Mesendoderm (in vitro differentiated cells): ENCODE data around the gene HDHD2.

Experiments used
- DNase-seq: peaks from one replicate; pipeline ENCODE4 v3.0.0; 2013
- H2AK5ac ChIP-seq: 2 replicates; pipeline ENCODE4 v1.6.1; 2013; ENCODE audit warnings: low read length, inconsistent platforms
- H2BK120ac ChIP-seq: 2 replicates; pipeline ENCODE4 v1.6.1; 2013; ENCODE audit warnings: low read depth, mild to moderate bottlenecking, low read length, moderate library complexity, mixed read lengths
- H2BK15ac ChIP-seq: replicated peaks from 2 replicates; pipeline ENCODE4 v1.6.1; 2013; ENCODE audit warnings: low read depth, mild to moderate bottlenecking, moderate library complexity
- H2BK5ac ChIP-seq: 2 replicates; pipeline ENCODE4 v1.6.1; 2013; ENCODE audit warnings: low read length, inconsistent platforms
- H3K18ac ChIP-seq: 2 replicates; pipeline ENCODE4 v1.6.1; 2013; ENCODE audit warnings: mild to moderate bottlenecking, low read length, mixed read lengths
- H3K23ac ChIP-seq: one replicate; pipeline ENCODE4 v1.6.1; 2013; ENCODE audit warnings: low read length
- H3K27ac ChIP-seq: 2 replicates; pipeline ENCODE4 v1.5.1; 2013; ENCODE audit warnings: low read depth, mild to moderate bottlenecking, inconsistent platforms, low read length, moderate library complexity
- H3K27me3 ChIP-seq: 2 replicates; pipeline ENCODE4 v1.6.1; 2013; ENCODE audit warnings: low read length, control low read depth, mild to moderate bottlenecking, inconsistent platforms; ENCODE audit not compliant: insufficient read depth, poor library complexity
- H3K36me3 ChIP-seq: 2 replicates; pipeline ENCODE4 v1.6.1; 2013; ENCODE audit warnings: low read length, inconsistent platforms; ENCODE audit not compliant: control insufficient read depth, insufficient read depth
- H3K4ac ChIP-seq: one replicate; pipeline ENCODE4 v1.6.1; 2013; ENCODE audit warnings: low read depth, mild to moderate bottlenecking, low read length, moderate library complexity
- H3K4me1 ChIP-seq: 2 replicates; pipeline ENCODE4 v1.6.1; 2013; ENCODE audit warnings: low read depth, low read length, inconsistent platforms; ENCODE audit not compliant: control insufficient read depth
- H3K4me2 ChIP-seq: 2 replicates; pipeline ENCODE4 v1.6.1; 2013; ENCODE audit warnings: low read length
- H3K4me3 ChIP-seq: 2 replicates; pipeline ENCODE4 v1.5.1; 2013; ENCODE audit warnings: mild to moderate bottlenecking, low read length
- H3K56ac ChIP-seq: one replicate; pipeline ENCODE4 v1.6.1; 2013; ENCODE audit warnings: low read length
- H3K79me1 ChIP-seq: 2 replicates; pipeline ENCODE4 v1.6.1; 2013; ENCODE audit warnings: low read length, inconsistent platforms
- H3K79me2 ChIP-seq: 2 replicates; pipeline ENCODE4 v1.6.1; 2013; ENCODE audit warnings: mild to moderate bottlenecking, low read length; ENCODE audit not compliant: control insufficient read depth, insufficient read depth
- H3K9ac ChIP-seq: 2 replicates; pipeline ENCODE4 v1.6.1; 2013; ENCODE audit warnings: low read length, inconsistent platforms
- H4K5ac ChIP-seq: one replicate; pipeline ENCODE4 v1.6.1; 2013; ENCODE audit warnings: low read length
- H4K8ac ChIP-seq: one replicate; pipeline ENCODE4 v1.6.1; 2013; ENCODE audit warnings: low read depth, mild to moderate bottlenecking, control low read depth, low read length, moderate library complexity
- WGBS: extraction: QIAGEN DNeasy Blood & Tissue Kit; methylation state at CpG from one replicate; pipeline ENCODE4 v1.1.7; 2013; ENCODE audit warnings: low lambda C conversion rate, missing lambda C conversion rate; ENCODE audit not compliant: insufficient coverage; ENCODE audit errors: extremely low coverage; 5-methylcytosine and 5-hydroxymethylcytosine counted together

HDHD2 gene

GRCh38 chr18:47174545-47175116 is 24.3 kb upstream of the HDHD2 start:
- H3K9ac ChIP-seq = peak overlapping the region; percentile 77
- no peak overlapping the region for H3K4ac ChIP-seq
- peak overlapping the region; percentile 58 for H3K4me2 ChIP-seq
- H2BK15ac ChIP-seq = no peak overlapping the region
- DNase-seq = peak; percentile 30
- H3K36me3 ChIP-seq = no peaks in the 10 kb centered on the region
- H2AK5ac ChIP-seq = no peak overlapping the region
- no peak overlapping the region for H4K5ac ChIP-seq
- no peak overlapping the region for H3K23ac ChIP-seq
- no CpG with 5 or more reads among the region's 13 CpGs for whole genome bisulfite sequencing
- no peak overlapping the region for H3K27ac ChIP-seq
- H3K56ac ChIP-seq = peak overlapping the region; percentile 28
- H3K18ac ChIP-seq = no peak overlapping the region
- H3K4me3 ChIP-seq = no peak overlapping the region
- H3K79me1 ChIP-seq = peaks cover 16% of the 10 kb centered on the region
- H2BK120ac ChIP-seq = no peak overlapping the region
- H3K4me1 ChIP-seq = peaks cover 3% of the 10 kb centered on the region
- no peak overlapping the region for H4K8ac ChIP-seq
- peaks cover 25% of the 10 kb centered on the region for H3K79me2 ChIP-seq
- no peaks in the 10 kb centered on the region for H3K27me3 ChIP-seq
- no peak overlapping the region for H2BK5ac ChIP-seq

DNA sequence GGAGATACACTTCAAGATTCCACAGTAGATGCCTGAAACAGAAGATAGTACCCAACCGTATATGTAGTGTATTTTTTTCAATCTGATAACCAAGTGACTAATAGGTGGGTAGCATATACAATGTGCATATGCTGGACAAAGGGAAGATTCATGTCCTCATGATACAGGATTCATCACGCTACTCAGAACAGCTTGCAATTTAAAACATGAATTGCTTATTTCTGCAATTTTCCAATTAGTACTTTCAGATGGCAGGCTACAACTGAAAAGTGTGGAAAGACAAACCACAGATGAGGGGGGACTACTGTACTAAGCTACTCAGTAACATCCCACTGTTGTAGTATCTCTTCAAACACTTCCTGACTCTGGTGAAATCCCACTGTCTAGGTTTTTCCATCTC is 22.2 kb upstream of the HDHD2 start:
- no peak overlapping the region for H3K23ac ChIP-seq
- no peak overlapping the region for H2AK5ac ChIP-seq
- H3K27ac ChIP-seq = no peak overlapping the region
- H3K79me2 ChIP-seq = peaks cover 25% of the 10 kb centered on the region
- H3K4me1 ChIP-seq = peaks cover 3% of the 10 kb centered on the region
- no peak overlapping the region for H2BK15ac ChIP-seq
- no peaks in the 10 kb centered on the region for H3K36me3 ChIP-seq
- H3K18ac ChIP-seq = no peak overlapping the region
- no peak overlapping the region for H4K8ac ChIP-seq
- no peak overlapping the region for H3K56ac ChIP-seq
- DNase-seq = no peak
- H3K4me2 ChIP-seq = no peak overlapping the region
- no CpG with 5 or more reads among the region's 2 CpGs for WGBS
- H3K4ac ChIP-seq = no peak overlapping the region
- H2BK120ac ChIP-seq = no peak overlapping the region
- peaks cover 16% of the 10 kb centered on the region for H3K79me1 ChIP-seq
- no peak overlapping the region for H2BK5ac ChIP-seq
- no peak overlapping the region for H4K5ac ChIP-seq
- H3K9ac ChIP-seq = no peak overlapping the region
- H3K27me3 ChIP-seq = no peaks in the 10 kb centered on the region
- H3K4me3 ChIP-seq = no peak overlapping the region

DNA sequence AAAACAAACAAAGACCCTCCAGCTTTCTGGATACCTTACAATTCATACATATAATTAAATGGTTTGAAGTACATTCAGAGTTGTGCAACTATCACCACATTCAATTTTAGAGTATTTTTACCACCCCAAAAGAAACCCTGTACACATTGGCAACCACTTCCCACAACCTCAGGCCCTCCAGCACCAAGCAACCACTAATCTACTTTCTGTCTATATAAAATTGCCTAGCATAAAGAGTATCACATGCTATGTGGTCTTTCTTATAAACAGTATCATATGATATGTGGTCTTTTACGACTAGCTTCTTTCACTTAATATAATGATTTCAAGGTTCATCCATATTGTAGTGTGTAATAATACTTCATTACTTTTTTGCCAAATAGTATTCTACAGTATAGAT is 18.6 kb upstream of the HDHD2 start:
- Histone ChIP-seq H3K56ac (no peak overlapping the region), H3K18ac (no peak overlapping the region), H3K9ac (no peak overlapping the region), H3K79me1 (peaks cover 14% of the 10 kb centered on the region), H2BK5ac (no peak overlapping the region), H3K4ac (no peak overlapping the region), H3K27ac (no peak overlapping the region), H3K4me1 (no peaks in the 10 kb centered on the region), H4K8ac (no peak overlapping the region), H3K36me3 (no peaks in the 10 kb centered on the region), H3K23ac (no peak overlapping the region), H2BK15ac (no peak overlapping the region), H3K79me2 (peaks cover 20% of the 10 kb centered on the region), H3K4me3 (no peak overlapping the region), H2BK120ac (no peak overlapping the region), H3K4me2 (no peak overlapping the region), H3K27me3 (no peaks in the 10 kb centered on the region), H4K5ac (no peak overlapping the region), H2AK5ac (no peak overlapping the region)
- no peak for DNase-seq
- no CpG with 5 or more reads among the region's 1 CpG for WGBS

- Histone ChIP-seq H3K4me3 (no peak overlapping the region), H2AK5ac (no peak overlapping the region), H3K27ac (no peak overlapping the region), H2BK15ac (no peak overlapping the region), H2BK5ac (no peak overlapping the region), H4K5ac (no peak overlapping the region), H3K36me3 (no peaks in the 10 kb centered on the region), H3K18ac (no peak overlapping the region), H2BK120ac (no peak overlapping the region), H3K27me3 (no peaks in the 10 kb centered on the region), H3K56ac (no peak overlapping the region), H3K9ac (no peak overlapping the region), H3K4me1 (no peaks in the 10 kb centered on the region), H3K4ac (no peak overlapping the region), H3K4me2 (no peak overlapping the region), H3K23ac (no peak overlapping the region), H3K79me2 (peaks cover 16% of the 10 kb centered on the region), H3K79me1 (peaks cover 10% of the 10 kb centered on the region), H4K8ac (no peak overlapping the region)
- no peak for DNase-seq
Observed at GRCh38 chr18:47168509-47168908, 18.2 kb upstream of the HDHD2 start.

GRCh38 chr18:47166294-47166693 is 16.0 kb upstream of the HDHD2 start:
- Histone ChIP-seq H3K27ac (no peak overlapping the region), H3K4me1 (no peaks in the 10 kb centered on the region), H3K79me1 (peaks cover 13% of the 10 kb centered on the region), H2BK5ac (no peak overlapping the region), H2BK15ac (no peak overlapping the region), H3K56ac (no peak overlapping the region), H3K18ac (no peak overlapping the region), H3K36me3 (no peaks in the 10 kb centered on the region), H4K8ac (no peak overlapping the region), H3K27me3 (no peaks in the 10 kb centered on the region), H3K79me2 (peaks cover 18% of the 10 kb centered on the region), H3K9ac (no peak overlapping the region), H3K23ac (no peak overlapping the region), H3K4me3 (no peak overlapping the region), H3K4me2 (no peak overlapping the region), H3K4ac (no peak overlapping the region), H2AK5ac (no peak overlapping the region), H4K5ac (no peak overlapping the region), H2BK120ac (no peak overlapping the region)
- no CpG with 5 or more reads among the region's 2 CpGs for WGBS
- no peak for DNase-seq

- Histone ChIP-seq H2BK5ac (no peak overlapping the region), H3K4me2 (no peak overlapping the region), H3K18ac (no peak overlapping the region), H3K27me3 (no peaks in the 10 kb centered on the region), H3K56ac (no peak overlapping the region), H3K23ac (no peak overlapping the region), H4K8ac (no peak overlapping the region), H3K4me1 (peaks cover 2% of the 10 kb centered on the region), H2AK5ac (no peak overlapping the region), H3K79me2 (peaks cover 28% of the 10 kb centered on the region), H3K27ac (no peak overlapping the region), H3K79me1 (peaks cover 18% of the 10 kb centered on the region), H3K36me3 (no peaks in the 10 kb centered on the region), H4K5ac (no peak overlapping the region), H2BK120ac (no peak overlapping the region), H3K9ac (no peak overlapping the region), H2BK15ac (no peak overlapping the region), H3K4me3 (no peak overlapping the region), H3K4ac (no peak overlapping the region)
- no peak for DNase-seq
- WGBS = no CpG with 5 or more reads among the region's 5 CpGs
Observed at GRCh38 chr18:47163241-47163640, 12.9 kb upstream of the HDHD2 start.
